GM18502 (cell line): ENCODE data around the gene PTPN1.
"Not testable (repeated sequence)": the region's sequence is repeated elsewhere in the genome, so short reads cannot be mapped to it uniquely, and the experiment has no call there.

Source experiments
- ATAC-seq: cut with Tn5 transposase; IDR thresholded peaks from one replicate; pipeline ENCODE4 v1.9.1; 2021; ENCODE audit warnings: mild to moderate bottlenecking; ENCODE audit not compliant: unreplicated experiment, poor library complexity

The PTPN1 gene

DNA sequence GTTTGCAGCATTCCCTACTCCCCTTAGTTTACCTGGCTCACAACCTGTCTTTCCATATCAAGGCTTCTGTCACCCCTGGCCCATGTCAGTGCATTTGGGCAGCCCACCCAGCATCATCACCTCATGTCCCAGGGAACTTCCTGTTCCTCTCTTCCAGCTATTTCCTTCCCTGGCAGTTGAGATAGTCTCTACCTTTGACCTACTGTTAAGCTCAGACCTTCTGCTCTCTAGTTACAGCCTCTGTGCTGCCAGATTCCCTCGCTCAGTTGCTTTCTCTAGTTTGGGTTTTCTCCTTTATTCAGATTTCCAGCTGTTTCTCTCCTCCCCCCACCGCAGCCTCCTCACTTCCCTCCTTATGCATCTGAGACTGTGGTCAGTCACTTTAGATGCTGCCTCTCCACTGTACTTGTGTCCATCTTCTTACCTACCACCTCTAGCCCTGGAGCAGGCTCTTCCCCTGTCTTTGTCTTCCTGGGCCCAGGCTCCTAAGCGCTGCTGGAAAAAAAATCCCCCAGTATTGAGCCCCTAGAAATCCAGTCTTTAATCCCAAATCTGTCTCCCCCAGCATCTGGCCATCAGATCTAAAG lies 16.3 kb downstream of the PTPN1 start:
- ATAC-seq, result no peak

DNA sequence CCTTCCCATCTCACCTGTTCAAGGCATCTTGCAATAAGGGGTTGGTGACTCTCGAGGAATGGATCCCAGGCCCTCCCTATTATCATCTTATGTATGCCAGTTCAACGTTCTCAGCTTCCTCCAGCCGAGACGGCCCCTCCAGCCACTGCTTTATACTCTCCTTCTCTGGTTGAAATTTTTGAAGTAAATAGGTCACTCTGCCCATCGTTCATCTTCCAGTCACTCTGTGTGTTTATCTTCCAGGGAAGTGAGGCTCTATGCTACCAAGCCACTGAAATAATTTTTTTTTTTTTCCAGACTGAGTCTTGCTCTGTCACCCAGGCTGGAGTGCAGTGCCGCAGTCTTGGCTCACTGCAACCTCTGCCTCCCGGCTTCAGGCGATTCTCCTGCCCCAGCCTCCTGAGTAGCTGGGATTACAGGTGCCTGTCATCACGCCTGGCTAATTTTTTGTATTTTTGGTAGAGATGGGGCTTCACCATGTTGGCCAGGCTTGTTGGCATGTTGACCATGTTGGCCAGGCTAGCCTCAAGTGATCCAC lies 17.0 kb downstream of the PTPN1 start:
- ATAC-seq, result no peak

DNA sequence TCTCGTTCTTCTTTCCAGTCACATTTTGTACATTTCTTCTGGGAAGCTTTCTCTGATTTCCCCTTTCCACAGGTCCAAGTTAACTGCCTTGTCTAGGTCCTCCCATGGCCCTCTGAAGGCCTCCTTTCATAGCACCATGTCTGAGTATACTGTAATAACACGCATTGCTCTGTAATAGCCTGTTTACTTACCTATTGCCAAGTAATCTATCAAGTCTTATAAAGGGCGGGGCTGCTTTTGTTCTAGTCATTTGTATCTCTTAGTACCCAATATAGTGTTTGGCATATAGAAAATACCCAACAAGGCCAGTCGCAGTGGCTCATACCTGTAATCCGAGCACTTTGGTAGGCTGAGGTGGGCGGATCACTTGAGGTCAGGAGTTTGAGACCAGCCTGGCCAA lies 17.9 kb downstream of the PTPN1 start:
- ATAC-seq, result no peak

DNA sequence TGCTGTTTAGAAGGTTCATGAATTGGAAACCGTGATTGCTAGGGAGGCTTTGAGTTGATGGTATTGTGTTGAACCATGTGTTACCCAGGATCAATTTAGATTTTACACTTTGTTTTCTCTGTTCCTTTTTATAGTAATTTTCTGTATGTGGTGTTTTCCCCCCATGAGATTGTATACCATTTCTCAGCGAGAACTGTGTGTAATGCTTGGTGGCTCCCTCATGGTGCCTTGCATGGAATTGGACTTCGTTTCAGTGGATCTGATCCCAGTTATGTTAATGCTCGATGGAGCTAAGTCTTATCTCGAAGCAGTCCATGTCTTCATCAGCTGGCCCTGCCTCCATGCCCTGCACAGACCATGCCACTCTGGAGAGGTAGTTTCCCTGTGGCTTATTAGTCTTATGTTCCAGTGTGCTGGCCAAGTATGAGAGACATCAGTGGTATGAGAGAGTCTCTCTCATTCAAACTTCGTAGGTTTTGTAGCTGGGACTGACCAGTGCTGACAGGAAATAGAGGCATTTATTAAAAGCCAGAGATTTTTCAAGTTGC lies 18.7 kb downstream of the PTPN1 start:
- peak; percentile 50 for ATAC-seq

DNA sequence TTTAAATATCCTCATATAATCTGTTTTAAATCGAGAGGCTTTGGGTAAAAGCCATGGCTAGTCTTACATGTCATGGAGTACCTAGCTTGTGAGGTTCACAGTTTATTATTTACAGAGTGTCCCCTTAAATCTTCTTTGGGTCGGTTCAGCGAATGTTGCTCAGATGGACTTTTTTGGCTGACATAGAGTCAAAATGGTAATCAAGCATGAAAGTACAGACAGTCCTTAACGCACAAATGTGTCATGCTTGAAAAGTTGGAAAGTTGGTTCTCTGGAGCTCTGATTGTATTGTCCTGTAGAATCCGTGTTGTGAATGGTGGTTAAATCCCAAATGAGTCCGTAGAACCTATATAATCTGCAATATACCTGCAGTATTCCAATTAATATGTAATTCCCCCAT lies 22.0 kb downstream of the PTPN1 start:
- ATAC-seq, result no peak

DNA sequence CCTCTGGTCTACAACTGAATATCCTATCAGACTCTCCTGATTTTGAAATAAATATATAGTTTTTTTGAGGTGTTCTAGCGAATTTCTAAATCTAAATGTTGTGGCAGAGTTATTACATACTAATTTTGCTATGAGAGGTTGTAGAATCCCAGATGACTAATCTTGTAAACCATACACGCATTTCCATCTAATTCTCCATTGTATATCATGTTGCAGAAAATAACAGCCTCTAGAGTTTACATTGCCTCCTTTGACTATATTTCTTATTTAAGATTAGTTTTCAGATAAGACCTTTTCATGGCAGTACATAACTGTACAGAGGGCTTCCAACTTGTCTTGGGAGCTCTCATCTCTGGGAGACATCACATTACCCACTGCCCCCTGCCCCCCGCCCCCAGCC lies 22.9 kb downstream of the PTPN1 start:
- ATAC-seq, result no peak

DNA sequence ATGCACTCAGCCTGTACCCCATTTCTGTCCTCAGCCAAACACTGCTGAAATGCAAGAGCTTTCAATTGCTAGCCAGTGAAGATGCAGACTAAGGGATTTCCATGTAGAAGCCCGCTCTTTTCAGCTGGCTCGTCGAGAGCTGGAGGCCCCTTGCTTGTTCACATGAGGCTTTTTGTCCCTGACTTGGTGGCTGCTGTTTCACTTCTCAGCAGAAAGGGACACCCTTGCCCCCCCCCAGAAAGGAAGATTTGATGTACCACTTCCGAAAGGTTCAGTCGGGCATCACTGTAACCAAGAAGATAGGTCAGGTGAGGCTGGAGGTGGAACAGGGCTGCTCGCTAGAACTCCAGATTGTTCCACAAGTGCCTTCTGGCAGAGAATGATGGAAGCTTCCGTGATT lies 23.3 kb downstream of the PTPN1 start:
- ATAC-seq, result no peak

DNA sequence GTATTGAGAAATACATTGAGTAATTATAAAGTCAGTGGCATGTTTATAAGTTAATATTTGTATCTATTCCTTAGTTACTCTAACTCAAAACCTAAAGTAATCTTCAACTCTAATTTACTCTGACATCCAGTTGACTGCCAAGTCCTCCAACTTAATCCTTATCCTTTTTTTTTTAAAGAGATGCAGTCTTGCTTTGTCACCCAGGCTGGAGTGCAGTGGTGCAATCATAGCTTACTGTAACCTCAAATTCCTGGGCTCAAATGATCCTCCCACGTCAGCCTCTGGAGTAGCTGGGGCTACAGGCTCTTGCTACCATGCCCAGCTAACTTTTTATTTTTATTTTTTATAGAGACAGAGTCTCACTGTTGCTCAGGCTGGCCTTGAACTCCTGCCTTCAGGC lies 24.4 kb downstream of the PTPN1 start:
- no peak for ATAC-seq

DNA sequence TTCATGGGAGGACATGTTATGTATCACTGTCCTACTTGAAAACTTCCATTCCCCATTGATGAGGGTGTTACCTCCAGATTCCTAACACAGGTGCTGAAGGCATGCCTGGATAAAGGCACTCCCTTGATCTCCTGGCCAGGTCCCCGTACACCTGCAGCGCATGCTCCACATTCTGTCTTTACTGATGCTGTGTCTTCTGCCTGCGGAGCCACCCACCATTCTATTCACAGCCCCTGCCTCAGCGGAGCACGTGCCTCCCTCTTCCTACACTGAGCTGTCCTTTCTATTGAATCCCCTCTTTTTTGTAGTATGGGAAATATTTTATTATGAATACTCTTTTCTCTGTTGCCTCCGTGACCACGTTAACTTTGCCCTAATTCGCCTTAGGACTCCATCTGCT lies 25.0 kb downstream of the PTPN1 start:
- no peak for ATAC-seq

DNA sequence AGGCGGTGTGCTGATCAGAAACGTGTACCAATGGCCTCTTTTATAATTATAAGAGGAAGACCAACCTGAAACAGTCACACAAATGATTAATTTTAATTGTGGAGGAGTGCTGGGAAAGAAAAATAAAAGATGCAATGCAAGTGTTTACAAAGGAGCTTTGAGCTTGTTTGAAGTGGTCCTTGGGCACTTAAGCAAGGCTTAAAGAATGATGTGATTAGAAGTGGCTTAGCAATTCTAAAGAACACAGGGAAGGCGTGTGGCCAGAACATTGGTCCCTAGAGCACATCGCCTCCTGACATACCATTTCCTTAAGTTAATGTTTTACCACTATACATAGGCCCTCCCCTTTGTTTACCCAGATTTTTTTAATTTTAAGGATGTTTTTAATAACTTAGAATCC lies 26.1 kb downstream of the PTPN1 start:
- ATAC-seq, result no peak

DNA sequence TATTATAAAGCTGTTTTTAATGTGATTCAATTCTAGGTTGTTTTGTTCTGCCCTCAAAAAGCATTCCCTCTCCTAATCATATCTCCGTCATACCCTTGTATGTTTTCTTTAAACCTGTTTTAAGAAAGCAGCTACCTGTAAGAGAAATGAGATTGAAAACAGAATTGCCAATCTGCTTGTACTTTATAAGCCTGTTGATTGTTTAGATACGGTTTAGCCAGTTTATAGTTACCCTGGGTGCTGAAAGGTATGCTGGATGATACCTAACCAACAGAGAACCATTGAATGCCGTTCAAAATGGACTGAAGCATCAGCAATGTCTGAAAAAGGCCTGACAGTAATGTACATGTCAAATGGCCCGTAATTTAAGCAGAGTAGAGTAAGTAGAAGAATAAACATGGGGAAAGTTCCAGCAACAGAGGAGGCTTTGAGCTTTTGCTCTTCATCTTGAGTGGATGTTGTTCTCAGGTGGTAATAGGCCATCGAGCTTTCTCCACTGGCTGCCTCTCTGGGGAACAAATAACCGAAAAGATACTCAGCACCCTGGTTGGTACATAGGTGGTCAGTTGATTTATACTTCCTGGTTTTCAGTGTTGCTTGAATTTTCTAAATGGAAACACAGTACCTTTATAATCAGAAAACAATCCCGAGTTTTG lies 27.5 kb downstream of the PTPN1 start:
- ATAC-seq, result no peak

DNA sequence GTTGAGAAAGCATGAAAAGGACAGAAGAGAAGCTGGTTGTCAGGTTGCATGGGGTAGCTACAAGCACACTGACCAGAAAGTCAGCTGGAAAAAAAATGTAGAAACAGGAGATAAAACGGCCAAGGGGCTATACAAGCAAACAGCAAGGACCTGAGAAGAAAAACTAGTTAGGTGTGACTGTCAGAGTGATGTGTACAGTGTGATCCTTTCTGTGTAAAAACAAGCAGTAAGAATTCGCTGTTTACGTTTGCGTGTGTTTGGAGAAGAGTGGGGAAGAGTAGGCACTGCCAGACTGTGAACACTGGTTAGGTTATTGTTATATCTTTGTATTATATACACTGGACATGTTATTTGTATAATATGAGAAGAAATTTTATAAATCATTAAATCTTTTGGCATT lies 28.1 kb downstream of the PTPN1 start:
- no peak for ATAC-seq

DNA sequence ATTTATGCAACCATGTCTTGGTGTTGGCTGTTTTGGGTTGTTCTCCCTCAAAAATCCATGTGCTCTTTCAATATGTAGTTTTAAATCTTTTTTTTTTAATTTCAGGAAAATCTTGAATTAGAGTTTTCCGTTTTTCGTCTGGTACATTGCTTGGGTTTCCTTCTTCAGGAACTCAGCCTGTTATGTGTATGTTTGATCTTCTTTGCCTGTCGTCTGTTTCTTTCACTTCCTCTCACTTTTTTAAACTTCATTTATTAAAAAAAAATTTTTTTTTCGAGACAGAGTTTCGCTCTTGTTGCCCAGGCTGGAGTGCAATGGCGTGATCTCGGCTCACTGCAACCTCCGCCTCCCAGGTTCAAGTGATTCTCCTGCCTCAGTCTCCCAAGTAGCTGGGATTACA lies 29.6 kb downstream of the PTPN1 start:
- not testable (repeated sequence) for ATAC-seq

DNA sequence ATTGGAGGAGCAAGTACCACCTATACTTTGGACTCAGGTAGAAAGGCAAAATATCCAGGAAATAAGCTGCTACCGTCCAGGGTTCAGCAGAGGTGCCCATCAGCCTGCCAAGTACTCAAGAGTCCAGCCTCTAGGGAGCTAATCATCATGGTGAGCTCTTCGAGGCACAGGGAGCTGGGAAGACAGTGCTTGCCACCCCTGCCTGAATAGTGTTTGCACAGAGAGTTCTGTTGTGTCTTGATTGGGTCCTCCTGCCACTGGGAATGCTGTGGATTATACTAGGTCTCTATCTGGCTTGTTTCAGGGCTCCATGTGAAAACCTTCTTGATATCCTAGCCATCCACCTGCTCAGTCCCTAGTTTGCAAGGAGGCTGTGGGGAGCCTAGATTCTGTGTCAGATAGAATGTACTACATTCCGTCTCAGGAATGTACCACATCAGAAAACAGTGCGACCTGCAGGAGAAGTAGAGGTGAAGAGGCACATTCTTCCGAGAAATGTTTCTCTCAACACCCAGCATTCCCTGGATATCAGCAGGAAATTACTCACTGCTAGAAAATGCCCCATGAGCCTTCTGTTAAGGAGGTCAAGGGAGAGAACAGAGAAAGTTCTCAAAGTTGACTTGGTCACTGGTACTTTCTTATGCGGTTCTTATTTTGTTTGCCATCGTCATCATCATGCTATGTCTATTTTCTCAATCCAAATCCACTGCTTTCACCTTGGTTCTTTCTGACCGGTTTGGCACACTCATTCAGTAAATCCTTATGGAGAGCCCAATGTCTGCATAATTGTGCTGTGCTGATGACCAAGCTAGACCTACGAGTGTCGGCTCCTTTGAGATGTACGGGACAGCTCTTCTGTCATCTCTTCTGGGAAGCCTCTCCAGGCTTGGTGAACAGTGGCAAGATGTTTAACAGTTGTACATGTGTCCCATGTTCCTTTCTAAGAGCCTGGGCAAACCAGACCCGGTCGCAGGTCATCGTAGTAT lies 30.7 kb downstream of the PTPN1 start:
- peak; percentile 8 for ATAC-seq

DNA sequence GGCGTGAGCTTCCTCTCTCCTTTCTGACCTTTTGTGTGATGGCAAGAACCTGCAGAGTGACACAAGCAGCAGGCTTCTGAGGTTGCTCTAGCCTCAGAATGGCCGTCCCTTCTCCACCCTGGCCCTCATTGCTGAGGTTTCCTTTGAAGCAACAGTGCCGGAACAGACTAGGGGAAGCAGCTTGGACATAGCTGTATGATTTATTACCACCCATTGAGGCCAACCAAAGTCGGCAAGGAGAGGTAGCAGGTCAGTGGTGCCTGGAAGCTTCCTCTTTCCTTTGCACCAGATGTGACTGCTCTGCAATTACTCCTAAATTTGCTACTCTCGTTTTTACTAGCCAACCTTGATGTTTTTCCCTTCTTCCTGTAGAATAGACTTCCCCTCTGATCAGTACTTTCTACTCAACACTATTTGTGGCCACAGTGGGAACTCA lies 31.4 kb downstream of the PTPN1 start:
- peak; percentile 49 for ATAC-seq

DNA sequence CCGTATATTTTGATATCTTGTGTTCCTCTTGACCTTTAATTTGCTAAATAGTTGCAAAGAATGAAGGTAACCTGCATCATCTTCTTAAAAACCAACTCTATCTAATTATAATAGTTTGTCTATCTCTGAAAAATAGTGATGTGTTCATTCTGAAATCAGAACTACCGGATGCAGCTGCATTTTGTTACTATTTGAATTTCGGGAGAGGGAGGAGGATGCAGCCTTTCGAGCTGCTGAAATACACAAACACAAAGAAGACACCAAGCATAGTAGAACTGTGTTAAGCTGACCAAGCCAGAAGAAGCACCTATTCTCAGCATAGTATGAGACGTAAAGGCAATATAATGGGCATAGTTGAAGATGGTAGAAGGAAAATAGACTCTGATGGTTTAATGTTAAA lies 33.1 kb downstream of the PTPN1 start:
- no peak for ATAC-seq

DNA sequence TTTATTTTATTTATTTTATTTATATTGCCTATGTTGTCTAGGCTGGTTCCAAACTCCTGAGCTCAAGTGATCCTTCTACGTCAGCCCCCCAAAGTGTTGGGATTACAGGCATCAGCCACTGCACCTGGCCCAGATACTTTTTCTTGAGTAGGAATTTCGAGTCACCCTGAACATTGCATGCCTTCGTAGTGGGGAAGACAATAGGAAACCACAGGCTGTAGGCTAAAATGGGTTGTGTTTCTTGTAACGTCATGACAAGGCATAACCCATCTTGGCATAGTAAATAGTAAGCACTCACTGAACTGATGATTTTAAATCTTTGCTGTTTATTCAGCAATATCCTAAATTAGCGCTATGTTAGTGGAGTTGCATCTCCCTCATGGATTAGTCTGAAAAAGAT lies 34.9 kb downstream of the PTPN1 start:
- ATAC-seq, result no peak

DNA sequence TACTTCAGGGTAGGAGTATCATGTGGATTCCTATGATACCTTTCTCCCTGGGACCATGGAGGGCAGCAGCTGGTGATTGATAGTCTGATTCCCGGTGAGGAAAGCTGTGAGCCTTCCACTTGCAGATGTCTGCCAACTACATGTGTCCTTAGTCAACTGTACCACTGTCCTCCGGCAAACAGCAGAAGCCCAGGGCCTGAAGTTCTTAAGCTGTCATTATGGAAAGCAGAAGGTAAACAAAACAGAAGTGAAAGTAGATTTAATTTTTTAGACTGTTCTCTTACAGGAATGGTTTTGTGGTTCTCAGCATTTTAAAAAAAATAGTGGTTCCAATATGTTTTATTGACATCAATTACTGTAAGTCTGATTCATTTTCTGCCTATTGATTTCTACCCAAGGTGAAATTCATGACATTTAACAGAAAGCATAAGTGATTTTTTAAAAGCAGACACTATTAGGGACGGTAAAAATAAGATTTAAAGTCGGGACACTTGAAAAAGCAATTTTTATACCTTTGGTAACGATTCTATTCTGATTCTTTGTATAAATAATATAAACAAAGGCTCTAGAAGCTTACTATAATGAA lies 36.6 kb downstream of the PTPN1 start:
- peak; percentile 45 for ATAC-seq

DNA sequence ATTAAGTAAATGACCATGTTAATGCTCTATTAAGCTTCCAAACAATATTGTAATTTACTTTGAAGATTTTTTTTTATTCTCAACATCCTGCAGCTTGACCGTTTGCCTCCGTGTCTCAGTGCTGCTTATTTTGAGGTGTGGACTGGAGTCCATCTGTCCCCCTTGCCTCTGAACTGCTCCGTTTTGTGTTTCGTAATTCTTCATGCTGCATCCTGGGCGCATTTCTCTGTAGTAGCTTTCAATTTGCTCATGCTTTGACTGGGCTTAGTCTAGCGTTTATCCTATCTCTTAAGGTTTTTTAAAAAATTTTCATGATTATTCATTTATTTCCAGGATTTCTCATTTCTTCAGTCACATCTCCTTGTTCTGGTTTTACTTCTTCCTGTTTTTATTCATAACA lies 37.8 kb downstream of the PTPN1 start:
- ATAC-seq, result no peak

DNA sequence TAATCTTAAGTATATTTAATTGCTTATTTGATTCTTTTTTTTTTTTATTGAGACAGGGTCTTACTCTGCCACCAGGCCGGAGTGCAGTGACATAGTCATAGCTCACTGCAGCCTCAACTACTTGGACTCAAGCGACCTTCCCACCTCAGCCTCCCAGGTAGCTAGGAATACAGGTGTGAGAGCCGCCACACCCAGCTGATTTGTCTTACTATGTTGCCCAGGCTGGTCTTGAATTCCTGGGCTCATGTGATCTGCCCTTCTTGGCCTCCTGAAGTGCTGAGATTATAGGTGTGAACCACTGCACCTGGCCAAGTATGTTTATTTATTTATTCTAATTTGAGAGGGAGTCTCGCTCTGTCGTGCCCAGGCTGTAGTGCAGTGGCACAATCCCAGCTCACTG lies 38.2 kb downstream of the PTPN1 start:
- ATAC-seq, result no peak
